Neural cell (in vitro differentiated cells): ENCODE results near the gene COX6B2. TPM values are rescaled to one million over a fixed set of nuclear protein-coding genes. Genes with fewer than 3 reads are reported as not detected.

ENCODE experiments used
- H2AFZ ChIP-seq: fragments of 200-600, 300-800 bp; sonication (generic), shearing (Covaris generic); 2 replicates; pipeline ENCODE4 v1.6.0; 2014; ENCODE audit warnings: low read depth, mild to moderate bottlenecking, antibody characterized with exemption, low read length, moderate library complexity
- H3F3A ChIP-seq: fragments of 200-600 bp; shearing (Covaris generic); 2 replicates; pipeline ENCODE4 v1.6.1; 2016; ENCODE audit warnings: mild to moderate bottlenecking, moderate library complexity, mixed read lengths, antibody characterized with exemption, low read length; ENCODE audit not compliant: insufficient read depth, poor library complexity, severe bottlenecking
- H3K27ac ChIP-seq: fragments of 200-600, 300-800 bp; sonication (generic), shearing (Covaris generic); 2 replicates; pipeline ENCODE4 v1.5.1; 2014; ENCODE audit warnings: mild to moderate bottlenecking, low read length, moderate library complexity
- H3K27me3 ChIP-seq: fragments of 300-800, 200-600 bp; sonication (generic), shearing (Covaris generic); 2 replicates; pipeline ENCODE4 v1.6.0; 2014; ENCODE audit warnings: mild to moderate bottlenecking, low read depth, low read length, moderate library complexity; ENCODE audit not compliant: insufficient read depth
- H3K36me3 ChIP-seq: fragments of 300-800, 200-600 bp; sonication (generic), shearing (Covaris generic); 2 replicates; pipeline ENCODE4 v1.5.1; 2014; ENCODE audit warnings: mild to moderate bottlenecking, antibody characterized with exemption, low read length, moderate library complexity; ENCODE audit not compliant: insufficient read depth
- H3K4me2 ChIP-seq: fragments of 300-800, 200-600 bp; sonication (generic), shearing (Covaris generic); 2 replicates; pipeline ENCODE4 v1.6.0; 2014; ENCODE audit warnings: mild to moderate bottlenecking, low read length
- H3K4me3 ChIP-seq: fragments of 300-800, 200-600 bp; sonication (generic), shearing (Covaris generic); 2 replicates; pipeline ENCODE4 v1.5.1; 2014; ENCODE audit warnings: mild to moderate bottlenecking, low read length, moderate library complexity
- H3K79me2 ChIP-seq: fragments of 200-600 bp; shearing (Covaris generic); replicated peaks from 2 replicates; pipeline ENCODE4 v1.6.0; 2014; ENCODE audit warnings: mild to moderate bottlenecking, low read length, moderate library complexity; ENCODE audit not compliant: insufficient read depth
- H3K9ac ChIP-seq: fragments of 300-800, 200-600 bp; sonication (generic), shearing (Covaris generic); 2 replicates; pipeline ENCODE4 v1.6.1; 2016; ENCODE audit warnings: mild to moderate bottlenecking, low read length, mixed read lengths
- H3K9me2 ChIP-seq: fragments of 200-600 bp; shearing (Covaris generic); 2 replicates; pipeline ENCODE4 v1.6.1; 2016; ENCODE audit warnings: mild to moderate bottlenecking, low read length, mixed read lengths; ENCODE audit not compliant: insufficient read depth
- H3K9me3 ChIP-seq: fragments of 200-600, 300-800 bp; sonication (generic), shearing (Covaris generic); 2 replicates; pipeline ENCODE4 v1.6.1; 2016; ENCODE audit warnings: mild to moderate bottlenecking, mixed run types, low read length, moderate library complexity, mixed read lengths
- H4K20me1 ChIP-seq: fragments of 200-600 bp; shearing (Covaris generic); 2 replicates; pipeline ENCODE4 v1.6.1; 2016; ENCODE audit warnings: mild to moderate bottlenecking, mixed run types; ENCODE audit not compliant: insufficient read depth
- CTCF ChIP-seq: fragments of 450-650 bp; IDR thresholded peaks from 2 replicates; pipeline ENCODE4 v1.5.1; 2014; ENCODE audit warnings: antibody characterized with exemption, mild to moderate bottlenecking, moderate library complexity; ENCODE audit not compliant: poor library complexity, severe bottlenecking
- EP300 ChIP-seq: fragments of 450-650 bp; conservative IDR thresholded peaks from 2 replicates; pipeline ENCODE4 v1.6.1; 2014; ENCODE audit warnings: antibody characterized with exemption, mild to moderate bottlenecking, moderate library complexity; ENCODE audit not compliant: poor library complexity, severe bottlenecking
- EZH2 ChIP-seq: fragments of 200-600, 300-800 bp; shearing (Covaris generic), sonication (generic); IDR thresholded peaks from 2 replicates; pipeline ENCODE4 v1.6.1; 2014; ENCODE audit warnings: antibody characterized with exemption, low read length, borderline replicate concordance, mild to moderate bottlenecking; ENCODE audit not compliant: insufficient read depth, poor library complexity, severe bottlenecking
- MXI1 ChIP-seq: fragments of 450-650 bp; conservative IDR thresholded peaks from 2 replicates; pipeline ENCODE4 v1.6.1; 2014; ENCODE audit warnings: antibody characterized with exemption, mild to moderate bottlenecking; ENCODE audit not compliant: poor library complexity, severe bottlenecking
- POLR2AphosphoS5 ChIP-seq: IDR thresholded peaks from 2 replicates; pipeline ENCODE4 v1.6.1; 2012
- RAD21 ChIP-seq: fragments of 450-650 bp; conservative IDR thresholded peaks from 2 replicates; pipeline ENCODE4 v1.6.1; 2014; ENCODE audit warnings: antibody characterized with exemption, mild to moderate bottlenecking, moderate library complexity
- REST ChIP-seq: IDR thresholded peaks from 2 replicates; pipeline ENCODE4 v1.6.1; 2012; ENCODE audit warnings: borderline replicate concordance
- SMC3 ChIP-seq: fragments of 450-650 bp; conservative IDR thresholded peaks from 2 replicates; pipeline ENCODE4 v1.6.1; 2014; ENCODE audit warnings: antibody characterized with exemption, mild to moderate bottlenecking, moderate library complexity; ENCODE audit not compliant: poor library complexity
- TAF1 ChIP-seq: IDR thresholded peaks from 2 replicates; pipeline ENCODE4 v1.6.1; 2012; ENCODE audit warnings: low read depth
- polyA plus RNA-seq: library from polyadenylated mRNA; depleted of rRNA; stranded (reverse); fragments of >200 nt; gene quantifications from 2 replicates; pipeline ENCODE4 v1.2.3, GENCODE V29; 2014

The COX6B2 gene
- polyA plus RNA-seq, 1 donor from 2014 or later, result 0.17 TPM

GRCh38 chr19:55384131-55384919 lies 29.8 kb upstream of the COX6B2 start, which contains the start of gene TMEM238:
Gene TMEM238 (minus strand): TSS chr19:55384292. CDS start chr19:55384259, 33 bp downstream.
- H3F3A ChIP-seq, result no peaks in the 10 kb centered on the region
- H3K4me3 ChIP-seq, result peak within 1 kb of the TSS; percentile 88
- peak within 1 kb of the TSS; percentile 86 for H3K27ac ChIP-seq
- no peaks in the 10 kb centered on the region for H3K36me3 ChIP-seq
- H2AFZ ChIP-seq, result no peak within 1 kb of the TSS
- H3K9me3 ChIP-seq, result no peaks in the 10 kb centered on the region
- peak within 1 kb of the TSS; percentile 53 for H3K9ac ChIP-seq
- no peaks in the 10 kb centered on the region for H3K9me2 ChIP-seq
- TF ChIP-seq MXI1 (no peak), CTCF (peak; percentile 4)
- H3K4me2 ChIP-seq, result peak within 1 kb of the TSS; percentile 42
- H3K27me3 ChIP-seq, result peaks cover 3% of the 10 kb centered on the region
- peaks cover 22% of the 10 kb centered on the region for H3K79me2 ChIP-seq
- peaks cover 21% of the 10 kb centered on the region for H4K20me1 ChIP-seq

GRCh38 chr19:55383279-55384130 lies 29.0 kb upstream of the COX6B2 start:
- Histone ChIP-seq H3K4me3 (peak overlapping the region; percentile 56), H3K9ac (peak overlapping the region; percentile 48), H4K20me1 (peaks cover 19% of the 10 kb centered on the region), H3K4me2 (peak overlapping the region; percentile 19), H3K9me3 (no peaks in the 10 kb centered on the region), H3K27me3 (peaks cover 3% of the 10 kb centered on the region), H2AFZ (no peak overlapping the region), H3K9me2 (no peaks in the 10 kb centered on the region), H3K27ac (peak overlapping the region; percentile 28), H3K79me2 (peaks cover 22% of the 10 kb centered on the region), H3K36me3 (no peaks in the 10 kb centered on the region), H3F3A (no peaks in the 10 kb centered on the region)
- TF ChIP-seq RAD21 (peak; percentile 38), TAF1 (no peak), REST (no peak), CTCF (peak; percentile 31), POLR2AphosphoS5 (peak; percentile 34), EP300 (no peak), SMC3 (peak; percentile 31), EZH2 (no peak), MXI1 (no peak)
